GM23248 (cell line): ENCODE results near the gene SERINC3.

Source experiments
- EZH2 ChIP-seq: fragments of 200-600 bp; sonication (generic); IDR thresholded peaks from 2 replicates; pipeline ENCODE4 v1.6.1; 2018; ENCODE audit warnings: antibody characterized with exemption, mild to moderate bottlenecking; ENCODE audit not compliant: insufficient read depth, poor library complexity, severe bottlenecking
- EZH2phosphoT487 ChIP-seq: fragments of 200-600 bp; sonication (generic); IDR thresholded peaks from 2 replicates; pipeline ENCODE4 v1.6.1; 2018; ENCODE audit warnings: antibody characterized with exemption, moderate library complexity, mild to moderate bottlenecking, low read depth; ENCODE audit not compliant: insufficient read depth

DNA sequence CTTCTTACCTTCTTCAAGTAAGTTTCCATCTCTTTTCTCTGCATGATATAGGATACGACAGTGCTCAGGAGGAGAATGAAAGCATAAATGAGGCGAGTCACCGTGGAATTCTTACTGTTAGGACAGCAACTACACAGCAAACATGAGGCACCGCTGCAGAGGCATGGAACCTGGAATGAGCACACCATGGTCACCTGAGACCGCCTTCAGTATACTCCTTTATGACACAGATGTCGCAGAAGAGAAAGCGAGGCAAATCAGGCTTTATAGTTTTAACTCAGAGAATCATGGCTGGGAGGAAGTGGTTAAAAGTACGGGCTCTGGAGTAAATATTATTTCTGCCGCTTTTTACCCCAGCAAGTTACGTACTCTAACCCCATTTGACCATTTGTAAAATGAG, 8.0 kb downstream of the SERINC3 start:
- TF ChIP-seq EZH2phosphoT487 (no peak), EZH2 (no peak)
